Medulla oblongata (tissue), 1 donor: ENCODE data around the gene NACC1.
"Not testable (repeated sequence)": the region's sequence is repeated elsewhere in the genome, so short reads cannot be mapped to it uniquely, and the experiment has no call there.

Experiments used
- DNase-seq: peaks from one replicate; pipeline ENCODE4 v3.0.0-alpha.2; 2015; ENCODE audit errors: extremely low spot score

NACC1 gene

DNA sequence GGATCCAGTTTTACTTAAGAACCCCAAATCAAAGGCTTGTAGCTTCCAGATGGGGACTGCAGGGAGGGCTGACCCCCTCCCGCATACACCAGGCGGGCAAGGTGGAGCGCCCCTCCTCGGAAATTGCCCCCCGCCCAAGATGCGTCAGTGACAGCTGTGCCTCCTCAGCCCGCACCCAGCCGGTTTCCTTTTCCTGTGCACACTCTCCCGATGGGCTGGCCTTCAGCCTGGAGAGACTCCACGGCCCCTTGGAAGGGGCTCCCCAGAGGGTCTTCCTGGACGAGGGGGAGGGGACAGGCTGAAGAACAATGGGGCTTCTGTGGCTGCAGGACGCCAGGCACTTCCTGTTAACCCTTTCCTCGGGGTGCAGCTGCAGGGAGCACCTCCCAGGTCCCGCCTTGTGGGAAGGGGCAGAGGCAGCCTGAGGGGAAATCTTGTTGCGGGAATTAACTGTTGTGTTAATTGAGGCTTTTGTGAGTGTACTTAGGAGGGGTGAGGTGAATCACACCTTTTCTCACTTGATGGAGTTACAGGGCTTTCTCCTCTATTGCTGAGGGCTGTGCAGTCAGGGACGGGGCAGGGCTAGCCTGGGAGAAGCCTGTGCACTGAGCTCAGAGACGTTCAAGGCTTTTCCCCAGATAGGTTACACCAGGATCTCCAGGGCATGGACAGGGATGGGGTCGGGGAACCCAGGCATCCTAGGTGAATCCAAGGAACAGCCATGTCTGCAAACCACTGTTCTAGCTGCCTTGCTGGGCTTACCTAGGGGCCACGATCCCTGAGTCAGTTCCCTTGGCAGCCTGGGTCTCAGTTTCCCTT is 46.5 kb downstream of the NACC1 start:
- DNase-seq: peak; percentile 45

DNA sequence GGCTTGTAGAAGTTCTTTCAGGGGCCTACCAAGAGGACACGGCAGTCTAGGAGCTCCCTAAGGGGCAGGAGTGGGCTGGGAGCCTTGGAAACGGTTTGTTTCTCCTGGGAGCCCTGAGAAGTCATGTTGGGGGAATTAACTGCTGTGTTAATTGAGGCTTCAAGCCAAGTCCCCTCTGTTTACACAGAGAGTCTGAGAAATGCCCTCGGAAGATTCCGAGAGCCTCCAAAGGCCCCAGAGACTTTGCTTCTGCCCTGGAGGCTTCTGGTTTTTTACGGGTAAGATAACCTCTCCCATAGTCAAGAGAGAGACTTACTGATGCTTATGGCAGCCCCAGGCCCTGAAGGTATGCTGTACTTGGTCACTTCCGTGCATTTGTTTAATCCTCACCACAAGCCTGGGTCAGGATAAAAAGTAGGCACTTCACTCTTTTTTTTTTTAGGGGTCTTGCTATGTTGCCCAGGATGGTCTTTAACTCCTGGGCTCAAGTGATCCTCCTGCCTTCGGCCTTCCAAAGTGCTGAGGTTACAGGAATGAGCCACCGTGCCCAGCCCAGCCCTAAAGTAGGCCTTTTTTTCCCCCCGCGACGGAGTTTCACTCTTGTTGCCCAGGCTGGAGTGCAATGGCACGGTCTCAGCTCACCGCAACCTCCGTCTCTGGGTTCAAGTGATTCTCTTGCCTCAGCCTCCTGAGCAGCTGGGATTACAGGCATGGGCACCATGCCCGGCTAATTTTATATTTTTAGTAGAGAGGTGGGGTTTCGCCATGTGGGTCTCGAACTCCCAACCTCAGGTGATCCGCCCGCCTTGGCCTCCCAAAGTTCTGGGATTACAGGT is 47.3 kb downstream of the NACC1 start:
- no peak for DNase-seq

DNA sequence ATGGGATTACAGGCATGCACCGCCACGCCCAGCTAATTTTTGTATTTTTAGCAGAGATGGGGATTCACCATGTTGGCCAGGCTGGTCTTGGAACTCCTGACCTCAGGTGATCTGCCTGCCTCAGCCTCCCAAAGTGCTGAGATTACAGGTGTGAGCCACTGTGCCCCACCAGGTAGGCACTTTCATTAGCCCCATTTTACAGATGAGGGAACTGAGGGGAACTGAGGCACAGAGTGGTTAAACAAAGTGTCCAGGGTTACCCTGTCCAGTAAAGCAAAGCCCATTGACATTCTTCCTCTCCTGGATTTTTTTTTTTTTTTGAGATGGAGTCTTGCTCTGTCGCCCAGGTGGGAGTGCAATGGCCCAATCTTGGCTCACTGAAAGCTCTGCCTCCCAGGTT is 48.1 kb downstream of the NACC1 start:
- DNase-seq: not testable (repeated sequence)

DNA sequence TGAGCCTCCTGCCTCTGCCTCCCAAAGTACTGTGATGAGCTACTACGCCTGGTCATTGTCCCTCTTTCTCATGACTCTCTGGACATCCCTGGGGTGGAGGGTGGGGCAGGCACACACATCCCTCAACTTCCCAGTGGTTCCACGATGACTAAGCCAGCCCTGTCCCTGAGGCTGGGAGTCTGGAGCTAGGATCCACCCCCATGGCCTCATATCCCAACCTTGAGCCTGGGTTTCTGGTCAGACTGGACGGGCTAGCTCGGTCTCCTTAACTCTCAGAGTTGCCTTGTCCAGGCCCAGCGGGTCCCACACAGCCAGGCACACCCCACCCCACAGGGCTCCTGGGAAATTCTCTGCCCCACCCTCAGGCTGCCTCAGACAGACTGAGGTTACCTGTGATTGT is 51.7 kb downstream of the NACC1 start:
- DNase-seq: no peak

DNA sequence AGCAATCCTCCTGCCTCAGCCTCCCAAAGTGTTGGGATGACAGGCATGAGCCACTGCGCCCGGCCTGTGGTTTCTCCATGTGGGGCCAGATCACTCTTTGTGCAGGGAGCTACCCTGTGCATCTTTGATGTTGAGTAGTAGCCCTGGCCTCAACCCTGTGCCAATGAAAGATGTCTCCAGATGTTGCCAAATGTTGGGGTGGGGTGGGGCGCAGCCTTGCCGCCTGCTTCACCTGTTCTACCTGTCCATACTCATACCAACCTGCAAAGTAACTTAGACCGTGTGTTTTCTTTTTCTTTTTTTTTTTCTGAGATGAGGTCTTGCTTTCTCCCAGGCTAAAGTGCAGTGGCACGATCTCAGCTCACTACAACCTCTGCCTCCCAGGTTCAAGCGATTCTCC is 53.1 kb downstream of the NACC1 start:
- no peak for DNase-seq

DNA sequence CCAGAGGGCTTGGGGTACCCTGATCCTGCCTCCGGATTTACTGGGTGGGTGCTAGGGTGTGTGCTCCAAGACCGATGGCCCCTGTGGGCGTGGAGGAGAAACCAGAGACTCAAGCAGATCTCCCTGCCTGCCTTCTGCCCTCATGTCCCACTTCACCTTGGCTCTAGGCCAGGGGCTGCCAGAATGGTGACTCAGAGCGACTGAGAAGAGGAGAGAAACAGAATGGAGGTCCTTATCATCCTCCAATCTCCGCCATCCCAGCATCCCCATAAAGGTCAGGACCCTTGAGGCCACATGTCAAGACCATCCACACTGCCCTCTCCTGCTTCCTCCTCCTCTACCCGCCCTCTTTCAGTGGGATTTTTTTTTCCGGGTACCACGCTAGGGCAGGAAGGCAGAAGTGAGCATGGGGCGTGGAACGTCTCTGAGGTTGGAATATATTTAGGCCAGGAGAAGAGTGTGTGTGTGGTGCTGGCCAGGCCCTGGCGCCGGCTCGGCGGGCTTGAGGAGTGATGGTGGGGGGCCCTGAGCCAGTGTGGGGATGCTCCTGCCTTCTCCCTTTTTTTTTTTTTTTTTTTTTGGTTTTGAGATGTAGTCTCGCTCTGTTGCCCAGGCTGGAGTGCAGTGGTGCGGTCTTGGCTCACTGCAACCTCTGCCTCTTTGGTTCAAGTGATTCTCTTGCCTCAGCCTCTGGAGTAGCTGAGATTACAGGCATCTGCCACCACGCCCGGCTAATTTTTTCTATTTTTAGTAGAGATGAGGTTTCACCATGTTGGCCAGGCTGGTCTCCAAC is 54.5 kb downstream of the NACC1 start:
- DNase-seq: peak; percentile 60

DNA sequence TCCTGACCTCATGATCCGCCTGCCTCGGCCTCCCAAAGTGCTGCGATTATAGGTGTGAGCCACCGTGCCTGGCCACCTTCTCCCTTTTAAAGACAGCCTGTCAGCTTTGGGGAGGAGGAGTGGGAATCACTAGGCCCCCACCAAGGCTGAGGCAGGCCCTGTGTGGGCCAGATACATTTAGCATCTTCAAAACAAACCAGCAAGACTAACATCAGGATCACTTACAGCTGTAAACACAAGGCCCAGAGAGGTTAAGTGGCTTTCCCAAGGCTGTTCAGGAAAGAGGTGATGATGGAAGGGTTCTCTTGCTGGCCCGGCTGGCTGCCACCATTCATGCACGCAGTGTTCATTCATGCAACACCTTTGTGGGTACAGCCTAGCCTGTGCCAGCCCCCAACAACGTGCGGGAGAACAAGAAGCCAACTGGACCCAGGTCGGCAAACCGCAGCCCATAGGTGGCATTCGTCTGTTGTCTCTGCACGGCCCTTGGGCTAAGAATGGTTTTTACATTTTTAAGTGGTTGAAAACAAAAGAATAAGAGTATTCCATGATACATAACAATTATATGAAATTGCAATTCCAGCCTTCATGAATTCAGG is 55.2 kb downstream of the NACC1 start:
- DNase-seq: no peak

DNA sequence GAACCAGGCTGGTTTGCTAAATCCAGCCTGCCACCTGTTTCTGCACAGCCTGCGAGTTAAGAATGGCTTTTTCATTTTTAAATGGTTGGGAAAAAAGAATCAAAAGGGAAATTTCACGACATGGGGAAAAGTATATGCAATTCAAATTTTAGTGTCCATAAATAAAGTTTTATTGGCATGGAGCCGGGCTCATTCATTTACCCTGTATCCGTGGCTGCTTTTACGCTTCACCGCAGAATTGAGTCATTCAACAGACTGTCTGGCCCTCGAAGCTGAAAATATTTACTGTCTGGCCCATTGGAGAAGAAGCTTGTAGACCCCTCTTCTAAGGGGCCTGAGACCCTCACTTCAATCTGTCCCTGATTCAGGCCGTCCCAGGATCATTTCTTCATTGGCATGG is 58.3 kb downstream of the NACC1 start:
- DNase-seq: no peak

DNA sequence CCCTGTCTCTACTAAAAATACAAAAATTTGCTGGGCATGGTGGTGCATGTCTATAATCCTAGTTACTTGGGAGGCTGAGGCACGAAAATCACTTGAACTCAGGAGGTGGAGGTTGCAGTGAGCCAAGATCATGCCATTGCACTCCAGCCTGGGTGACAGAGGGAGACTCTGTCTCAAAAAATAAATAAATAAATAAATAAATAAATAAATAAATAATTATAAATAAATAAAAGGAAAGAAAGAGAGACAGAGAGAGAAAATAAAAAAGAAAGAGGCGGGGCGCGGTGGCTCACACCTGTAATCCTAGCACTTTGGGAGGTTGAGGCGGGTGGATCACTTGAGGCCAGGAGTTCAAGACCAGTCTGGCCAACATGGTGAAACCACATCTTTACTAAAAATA is 59.5 kb downstream of the NACC1 start:
- not testable (repeated sequence) for DNase-seq

DNA sequence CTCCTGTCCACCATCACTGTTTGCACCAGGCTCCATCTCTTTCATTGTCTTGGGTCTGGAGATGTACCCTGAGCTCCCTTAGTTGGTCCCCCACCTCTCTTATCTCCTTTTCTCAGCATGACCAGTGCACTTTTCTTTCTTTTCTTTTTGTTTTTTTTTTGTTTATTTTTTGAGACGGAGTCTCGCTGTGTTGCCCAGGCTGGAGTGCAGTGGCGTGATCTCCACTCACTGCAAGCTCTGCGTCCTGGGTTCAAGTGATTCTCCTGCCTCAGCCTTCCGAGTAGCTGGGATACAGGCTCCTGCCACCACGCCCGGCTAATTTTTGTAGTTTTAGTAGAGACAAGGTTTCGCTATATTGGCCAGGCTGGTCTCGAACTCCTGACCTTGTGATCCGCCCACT is 60.2 kb downstream of the NACC1 start:
- DNase-seq: not testable (repeated sequence)

DNA sequence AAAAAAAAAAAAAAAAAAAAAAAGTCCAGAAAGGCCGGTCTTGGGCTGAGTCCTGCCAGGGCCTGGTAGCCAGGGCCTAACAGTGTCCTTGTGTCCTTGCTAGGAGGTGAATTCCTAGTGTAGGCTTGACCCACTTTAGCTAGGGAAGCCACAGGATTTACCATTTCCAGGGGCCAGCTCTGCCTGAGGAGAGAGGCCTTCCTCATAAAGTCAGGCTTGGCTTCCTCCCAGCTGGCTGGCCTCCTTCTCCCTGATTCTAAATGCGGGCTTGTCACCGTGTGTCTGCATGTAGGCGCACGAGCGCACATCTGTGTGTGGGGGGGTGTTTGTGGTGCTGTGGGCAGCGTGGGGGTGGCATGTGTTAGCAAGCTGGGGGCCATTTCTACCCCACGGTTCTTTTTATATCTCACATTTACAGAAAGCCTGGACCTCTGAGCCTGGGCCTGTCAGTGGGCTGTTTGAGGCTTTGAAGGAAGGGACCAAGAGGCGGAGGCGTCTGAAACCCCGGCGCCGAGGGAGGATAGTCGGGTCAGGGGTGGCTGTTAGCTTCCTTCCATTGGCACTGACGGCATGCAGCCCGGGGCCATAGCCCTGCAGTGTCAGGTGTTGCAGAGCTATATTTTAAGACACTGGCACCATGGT is 63.8 kb downstream of the NACC1 start:
- peak; percentile 72 for DNase-seq

DNA sequence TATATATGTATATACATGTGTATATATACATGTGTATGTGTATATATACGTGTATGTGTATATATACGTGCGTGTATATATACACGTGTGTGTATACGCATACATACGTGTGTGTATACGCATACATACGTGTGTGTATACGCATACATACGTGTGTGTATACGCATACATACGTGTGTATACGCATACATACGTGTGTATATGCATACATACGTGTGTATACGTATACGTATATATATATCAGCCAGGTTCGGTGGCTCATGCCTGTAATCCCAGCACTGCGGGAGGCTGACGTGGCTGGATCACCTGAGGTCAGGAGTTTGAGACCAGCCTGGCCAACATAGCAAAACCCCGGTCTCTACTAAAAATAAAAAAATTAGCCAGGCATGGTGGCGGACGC is 66.9 kb downstream of the NACC1 start:
- not testable (repeated sequence) for DNase-seq

DNA sequence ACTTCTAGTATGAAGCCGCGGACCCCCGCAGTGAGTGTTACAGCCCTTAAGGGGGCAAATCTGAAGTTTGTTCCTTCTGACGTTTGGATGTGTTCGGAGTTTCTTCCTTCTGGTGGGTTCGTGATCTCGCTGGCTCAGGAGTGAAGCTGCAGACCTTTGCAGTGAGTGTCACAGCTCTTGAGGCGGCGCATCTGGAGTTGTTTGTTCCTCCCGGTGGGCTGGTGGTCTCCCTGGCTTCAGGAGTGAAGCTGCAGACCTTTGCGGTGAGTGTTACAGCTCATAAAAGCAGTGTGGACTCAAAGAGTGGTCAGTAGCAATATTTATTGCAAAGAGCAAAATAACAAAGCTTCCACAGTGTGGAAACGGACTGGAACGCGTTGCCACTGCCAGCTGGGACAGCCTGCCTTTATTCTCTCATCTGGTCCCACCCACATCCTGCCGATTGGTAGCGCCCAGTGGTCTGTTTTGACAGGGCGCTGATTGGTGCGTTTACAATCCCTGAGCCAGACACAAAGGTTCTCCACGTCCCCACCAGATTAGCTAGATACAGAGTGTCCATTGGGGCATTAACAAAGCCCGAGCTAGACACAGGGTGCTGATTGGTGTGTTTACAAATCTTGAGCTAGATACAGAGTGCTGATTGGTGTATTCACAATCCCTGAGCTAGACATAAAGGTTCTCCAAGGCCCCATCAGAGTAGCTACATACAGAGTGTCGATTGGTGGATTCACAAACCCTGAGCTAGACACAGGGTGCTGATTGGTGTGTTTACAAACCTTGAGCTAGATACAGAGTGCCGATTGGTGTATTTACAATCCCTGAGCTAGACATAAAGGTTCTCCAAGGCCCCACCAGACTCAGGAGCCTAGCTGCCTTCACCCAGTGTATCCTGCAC is 67.9 kb downstream of the NACC1 start:
- DNase-seq: peak; percentile 34

DNA sequence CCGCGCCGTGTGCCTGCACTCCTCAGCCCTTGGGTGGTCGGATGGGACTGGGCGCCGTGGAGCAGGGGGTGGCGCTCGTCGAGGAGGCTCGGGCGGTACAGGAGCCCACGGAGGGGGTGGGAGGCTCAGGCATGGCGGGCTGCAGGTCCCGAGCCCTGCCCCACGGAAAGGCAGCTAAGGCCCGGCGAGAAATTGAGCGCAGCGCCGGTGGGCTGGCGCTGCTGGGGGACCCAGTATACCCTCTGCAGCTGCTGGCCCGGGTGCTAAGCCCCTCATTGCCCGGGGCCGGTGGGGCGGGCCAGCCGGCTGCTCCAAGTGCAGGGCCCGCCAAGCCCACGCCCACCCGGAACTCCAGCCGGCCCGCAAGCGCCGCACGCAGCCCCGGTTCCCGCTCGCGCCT is 68.6 kb downstream of the NACC1 start:
- not testable (repeated sequence) for DNase-seq

DNA sequence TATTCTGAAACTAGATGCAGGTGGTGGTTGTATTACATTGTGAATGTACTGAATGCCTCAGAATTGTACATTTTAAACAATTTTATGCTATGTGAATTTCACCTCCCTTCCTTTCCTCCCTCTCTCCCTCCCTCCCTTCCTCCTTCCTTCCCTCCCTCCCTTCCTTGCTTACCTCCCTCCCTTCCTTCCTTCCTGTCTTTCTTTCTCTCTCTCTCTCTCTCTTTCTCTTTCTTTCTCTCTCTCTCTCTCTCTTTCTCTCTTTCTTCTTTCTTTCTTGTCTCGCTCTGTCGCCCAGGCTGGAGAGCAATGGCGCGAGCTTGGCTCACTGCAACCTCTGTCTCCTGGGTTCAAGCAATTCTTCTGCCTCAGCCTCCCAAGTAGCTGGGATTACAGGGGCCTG is 69.4 kb downstream of the NACC1 start:
- DNase-seq: no peak

DNA sequence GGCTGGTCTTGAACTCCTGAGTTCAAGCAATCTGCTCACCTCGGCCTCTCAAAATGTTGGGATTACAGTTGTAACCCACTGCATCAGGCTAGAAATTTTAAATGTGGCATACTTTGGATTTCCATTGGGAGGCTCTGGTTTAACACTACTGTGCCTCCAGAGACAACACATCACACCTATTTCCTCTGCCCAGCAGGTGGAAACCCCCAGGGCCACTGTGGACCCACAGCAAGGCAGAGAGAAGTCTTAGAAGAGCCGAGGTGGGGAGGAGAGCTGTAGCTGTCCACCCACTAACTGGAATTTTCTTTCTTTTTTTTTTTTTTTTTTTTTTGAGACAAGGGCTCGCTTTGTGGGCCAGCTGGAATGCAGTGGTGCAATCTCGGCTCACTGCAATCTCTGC is 71.5 kb downstream of the NACC1 start:
- no peak for DNase-seq
